Progenitor cell of endocrine pancreas (in vitro differentiated cells): ENCODE results near the gene FOXN3. TPM values are rescaled to one million over a fixed set of nuclear protein-coding genes. Genes with fewer than 3 reads are reported as not detected.

Experiments
- DNase-seq: peaks from one replicate; pipeline ENCODE4 v3.0.0; 2021; ENCODE audit warnings: low spot score; ENCODE audit not compliant: unreplicated experiment
- H3K27ac Mint-ChIP-seq: 2 replicates; pipeline ENCODE4 v1.8.0; 2021; ENCODE audit warnings: mild to moderate bottlenecking, moderate library complexity, mixed read lengths
- H3K27me3 Mint-ChIP-seq: 2 replicates; pipeline ENCODE4 v1.8.0; 2021; ENCODE audit warnings: mixed read lengths
- H3K36me3 Mint-ChIP-seq: 2 replicates; pipeline ENCODE4 v1.8.0; 2022; ENCODE audit warnings: mixed read lengths; ENCODE audit not compliant: insufficient read depth
- H3K4me1 Mint-ChIP-seq: 2 replicates; pipeline ENCODE4 v1.8.0; 2021; ENCODE audit warnings: low read depth, mixed read lengths
- H3K4me3 Mint-ChIP-seq: 2 replicates; pipeline ENCODE4 v1.8.0; 2021; ENCODE audit warnings: low read depth, mild to moderate bottlenecking, moderate library complexity, mixed read lengths
- H3K9me3 Mint-ChIP-seq: 2 replicates; pipeline ENCODE4 v1.8.0; 2021; ENCODE audit warnings: low read depth, mixed read lengths
- total RNA-seq: library from RNA; stranded (reverse); gene quantifications from 2 replicates; pipeline ENCODE4 v1.2.1, GENCODE V29; 2021
- TF ChIP-seq, protein P1 (sequence below): fragments of 200-600 bp; sonication (generic); IDR thresholded peaks from one replicate; pipeline ENCODE4 v1.5.0; 2021; ENCODE audit warnings: antibody characterized with exemption, mild to moderate bottlenecking; ENCODE audit not compliant: unreplicated experiment

The FOXN3 gene
- total RNA-seq, 1 donor from 2014 or later = 25.8 TPM

GRCh38 chr14:89315493-89316470, 101.3 kb downstream of the FOXN3 start:
- Mint-ChIP-seq H3K4me3 (no peak overlapping the region), H3K9me3 (peaks cover 15% of the 10 kb centered on the region), H3K27ac (no peak overlapping the region), H3K4me1 (no peaks in the 10 kb centered on the region), H3K27me3 (no peaks in the 10 kb centered on the region), H3K36me3 (peaks cover 19% of the 10 kb centered on the region)
- TF ChIP-seq, protein P1, sequence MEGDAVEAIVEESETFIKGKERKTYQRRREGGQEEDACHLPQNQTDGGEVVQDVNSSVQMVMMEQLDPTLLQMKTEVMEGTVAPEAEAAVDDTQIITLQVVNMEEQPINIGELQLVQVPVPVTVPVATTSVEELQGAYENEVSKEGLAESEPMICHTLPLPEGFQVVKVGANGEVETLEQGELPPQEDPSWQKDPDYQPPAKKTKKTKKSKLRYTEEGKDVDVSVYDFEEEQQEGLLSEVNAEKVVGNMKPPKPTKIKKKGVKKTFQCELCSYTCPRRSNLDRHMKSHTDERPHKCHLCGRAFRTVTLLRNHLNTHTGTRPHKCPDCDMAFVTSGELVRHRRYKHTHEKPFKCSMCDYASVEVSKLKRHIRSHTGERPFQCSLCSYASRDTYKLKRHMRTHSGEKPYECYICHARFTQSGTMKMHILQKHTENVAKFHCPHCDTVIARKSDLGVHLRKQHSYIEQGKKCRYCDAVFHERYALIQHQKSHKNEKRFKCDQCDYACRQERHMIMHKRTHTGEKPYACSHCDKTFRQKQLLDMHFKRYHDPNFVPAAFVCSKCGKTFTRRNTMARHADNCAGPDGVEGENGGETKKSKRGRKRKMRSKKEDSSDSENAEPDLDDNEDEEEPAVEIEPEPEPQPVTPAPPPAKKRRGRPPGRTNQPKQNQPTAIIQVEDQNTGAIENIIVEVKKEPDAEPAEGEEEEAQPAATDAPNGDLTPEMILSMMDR = no peak
- no peak for DNase-seq

- Mint-ChIP-seq H3K36me3 (peaks cover 16% of the 10 kb centered on the region), H3K4me1 (no peaks in the 10 kb centered on the region), H3K27ac (no peak overlapping the region), H3K4me3 (no peak overlapping the region), H3K27me3 (peaks cover 7% of the 10 kb centered on the region), H3K9me3 (peaks cover 9% of the 10 kb centered on the region)
- DNase-seq = no peak
- TF ChIP-seq, protein P1 = no peak
Observed at GRCh38 chr14:89314274-89314673, 102.8 kb downstream of the FOXN3 start.

GRCh38 chr14:89312932-89313331, 104.1 kb downstream of the FOXN3 start:
- no peak overlapping the region for H3K4me3 Mint-ChIP-seq

DNA sequence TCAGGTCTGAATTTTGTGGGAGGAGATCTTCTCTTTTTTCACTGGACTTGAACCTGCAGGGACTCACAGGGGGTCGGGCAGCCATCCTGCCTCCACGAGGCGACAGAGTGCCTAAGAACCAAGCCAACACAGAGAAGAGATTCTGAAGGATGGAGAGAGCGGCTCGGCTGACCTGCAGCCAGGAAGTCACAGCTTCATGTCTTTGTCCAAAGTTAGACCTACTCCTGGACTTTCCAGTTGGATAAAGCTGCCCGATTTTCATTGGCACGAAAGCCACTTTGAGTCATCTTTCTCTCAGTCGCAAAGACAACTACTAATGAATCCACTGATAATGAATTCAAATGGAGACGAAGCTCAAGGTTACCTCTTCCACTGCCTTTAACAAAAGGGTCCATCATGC, 106.8 kb downstream of the FOXN3 start:
- TF ChIP-seq, protein P1 = no peak
- Mint-ChIP-seq H3K4me3 (no peak overlapping the region), H3K36me3 (peaks cover 10% of the 10 kb centered on the region), H3K4me1 (peaks cover 4% of the 10 kb centered on the region), H3K9me3 (peaks cover 3% of the 10 kb centered on the region), H3K27ac (no peak overlapping the region), H3K27me3 (peaks cover 14% of the 10 kb centered on the region)
- no peak for DNase-seq

More at GRCh38 chr14:89312932-89313331, 104.1 kb downstream of the FOXN3 start:
- Mint-ChIP-seq H3K36me3 (peaks cover 10% of the 10 kb centered on the region), H3K27me3 (peaks cover 12% of the 10 kb centered on the region), H3K4me1 (no peaks in the 10 kb centered on the region), H3K9me3 (peaks cover 3% of the 10 kb centered on the region), H3K27ac (no peak overlapping the region)
- TF ChIP-seq, protein P1 = no peak
- DNase-seq = no peak

DNA sequence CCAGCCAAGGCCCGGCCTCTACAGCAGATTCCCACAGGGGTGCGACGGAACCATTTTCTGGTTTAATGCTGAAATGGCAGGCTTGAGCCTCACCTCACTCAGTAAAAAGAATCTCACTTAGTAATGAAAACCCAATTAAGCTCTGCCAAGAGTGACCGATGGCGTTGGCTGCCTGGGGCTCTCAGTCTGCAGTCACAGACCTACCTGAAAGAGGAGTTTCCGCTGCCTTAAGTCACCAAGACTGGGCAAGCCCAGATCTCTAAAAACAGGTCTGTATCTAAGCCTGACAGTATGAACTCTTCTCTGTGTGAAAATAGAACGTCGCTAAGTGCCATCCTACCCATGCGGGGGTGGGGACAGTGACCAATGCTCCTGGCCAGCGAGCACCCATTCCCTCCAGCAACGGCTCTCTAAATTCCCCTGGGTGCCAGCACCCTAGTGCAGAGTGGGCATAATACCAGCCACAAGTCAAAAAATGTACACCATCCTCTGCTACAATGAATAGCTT, 107.3 kb downstream of the FOXN3 start:
- TF ChIP-seq, protein P1 = no peak
- no peak overlapping the region for H3K4me3 Mint-ChIP-seq
- H3K9me3 Mint-ChIP-seq = peaks cover 3% of the 10 kb centered on the region
- peaks cover 4% of the 10 kb centered on the region for H3K4me1 Mint-ChIP-seq
- no peak overlapping the region for H3K27ac Mint-ChIP-seq
- DNase-seq = no peak
- peaks cover 6% of the 10 kb centered on the region for H3K36me3 Mint-ChIP-seq
- H3K27me3 Mint-ChIP-seq = peaks cover 17% of the 10 kb centered on the region
